ENCODE measurements around the gene EXD2.
A peak's percentile ranks its signal among the peaks of the same experiment; 100 is the strongest.

Gene EXD2

GRCh38 chr14:69152902-69153151 lies 38.5 kb upstream of the EXD2 start, which contains the start of gene DCAF5:
Gene DCAF5 (minus strand): TSS chr14:69153119. CDS start chr14:69152978, 141 bp downstream.
- peaks cover 9% of the 10 kb centered on the region; the same call in 1 of the 2 replicates for H3F3A ChIP-seq (ENCODE audit: control insufficient read depth, insufficient read depth)
- H3K79me2 ChIP-seq (ENCODE audit: control insufficient read depth, low read length) = peaks cover 48% of the 10 kb centered on the region
- H4K20me1 ChIP-seq (ENCODE audit: control insufficient read depth, insufficient read depth, low read depth, low read length) = 0 out of 2 replicates have a peak, but pooled peaks cover 10% of the 10 kb centered on the region
- peaks cover 33% of the 10 kb centered on the region for H3K36me3 ChIP-seq (ENCODE audit: control insufficient read depth, low read length)
- peak within 1 kb of the TSS; percentile 98 for H3K4me2 ChIP-seq (ENCODE audit: low read length)
- peak within 1 kb of the TSS; percentile 79 for H3K27ac ChIP-seq (ENCODE audit: low read depth, low read length)
- no peak for TF ChIP-seq EZH2phosphoT487 (IDR thresholded peaks at IDR 0.05; ENCODE audit: borderline replicate concordance, low read length)
- no peak for TF ChIP-seq CTCF (IDR thresholded peaks at IDR 0.05; ENCODE audit: low read depth, low read length, poor library complexity, severe bottlenecking)
- no peaks in the 10 kb centered on the region for H3K9me3 ChIP-seq (ENCODE audit: control insufficient read depth, insufficient read depth, low read length)
- peak within 1 kb of the TSS; percentile 95 for H3K4me3 ChIP-seq (ENCODE audit: low read length)
- no peaks in the 10 kb centered on the region for H3K9me2 ChIP-seq (replicated peaks; ENCODE audit: control insufficient read depth, low read length)
- H3K4me1 ChIP-seq (ENCODE audit: control insufficient read depth, low read length) = peaks cover 24% of the 10 kb centered on the region
- peaks cover 17% of the 10 kb centered on the region for H3K27me3 ChIP-seq (ENCODE audit: control insufficient read depth, low read length)

GRCh38 chr14:69153152-69153872 lies 38.0 kb upstream of the EXD2 start:
- TF ChIP-seq CTCF (IDR thresholded peaks at IDR 0.05; ENCODE audit: low read depth, low read length, poor library complexity, severe bottlenecking) = no peak
- TF ChIP-seq EZH2phosphoT487 (IDR thresholded peaks at IDR 0.05; ENCODE audit: borderline replicate concordance, low read length) = peak; percentile 26; the same call in 1 of the 2 replicates
- peaks cover 28% of the 10 kb centered on the region for H3K36me3 ChIP-seq (ENCODE audit: control insufficient read depth, low read length)
- H3K79me2 ChIP-seq (ENCODE audit: control insufficient read depth, low read length) = peaks cover 43% of the 10 kb centered on the region
- H3K27me3 ChIP-seq (ENCODE audit: control insufficient read depth, low read length) = peaks cover 17% of the 10 kb centered on the region
- H3K4me2 ChIP-seq (ENCODE audit: low read length) = peak overlapping the region; percentile 98
- H3K27ac ChIP-seq (ENCODE audit: low read depth, low read length) = no peak overlapping the region
- H3K4me1 ChIP-seq (ENCODE audit: control insufficient read depth, low read length) = peaks cover 24% of the 10 kb centered on the region
- H3F3A ChIP-seq (ENCODE audit: control insufficient read depth, insufficient read depth) = peaks cover 9% of the 10 kb centered on the region; the same call in 1 of the 2 replicates
- 0 out of 2 replicates have a peak, but pooled peaks cover 10% of the 10 kb centered on the region for H4K20me1 ChIP-seq (ENCODE audit: control insufficient read depth, insufficient read depth, low read depth, low read length)
- no peaks in the 10 kb centered on the region for H3K9me3 ChIP-seq (ENCODE audit: control insufficient read depth, insufficient read depth, low read length)
- H3K4me3 ChIP-seq (ENCODE audit: low read length) = peak overlapping the region; percentile 95
- H3K9me2 ChIP-seq (replicated peaks; ENCODE audit: control insufficient read depth, low read length) = no peaks in the 10 kb centered on the region

- H3K4me3 ChIP-seq (ENCODE audit: low read length) = peak overlapping the region; percentile 95
- H3K4me2 ChIP-seq (ENCODE audit: low read length) = peak overlapping the region; percentile 98
- H3K9me3 ChIP-seq (ENCODE audit: control insufficient read depth, insufficient read depth, low read length) = no peaks in the 10 kb centered on the region
- H3K27ac ChIP-seq (ENCODE audit: low read depth, low read length) = no peak overlapping the region
- H3K9me2 ChIP-seq (replicated peaks; ENCODE audit: control insufficient read depth, low read length) = no peaks in the 10 kb centered on the region
- 0 out of 2 replicates have a peak, but pooled peaks cover 7% of the 10 kb centered on the region for H4K20me1 ChIP-seq (ENCODE audit: control insufficient read depth, insufficient read depth, low read depth, low read length)
- peaks cover 24% of the 10 kb centered on the region for H3K4me1 ChIP-seq (ENCODE audit: control insufficient read depth, low read length)
- H3K27me3 ChIP-seq (ENCODE audit: control insufficient read depth, low read length) = peaks cover 17% of the 10 kb centered on the region
- TF ChIP-seq EZH2phosphoT487 (IDR thresholded peaks at IDR 0.05; ENCODE audit: borderline replicate concordance, low read length) (no peak), CTCF (IDR thresholded peaks at IDR 0.05; ENCODE audit: low read depth, low read length, poor library complexity, severe bottlenecking) (no peak)
- H3K79me2 ChIP-seq (ENCODE audit: control insufficient read depth, low read length) = peaks cover 38% of the 10 kb centered on the region
- peaks cover 9% of the 10 kb centered on the region; the same call in 1 of the 2 replicates for H3F3A ChIP-seq (ENCODE audit: control insufficient read depth, insufficient read depth)
- H3K36me3 ChIP-seq (ENCODE audit: control insufficient read depth, low read length) = peaks cover 24% of the 10 kb centered on the region
Observed at GRCh38 chr14:69153873-69154270, 37.4 kb upstream of the EXD2 start.
